ENCODE measurements around the gene DGKG.

The DGKG gene

DNA sequence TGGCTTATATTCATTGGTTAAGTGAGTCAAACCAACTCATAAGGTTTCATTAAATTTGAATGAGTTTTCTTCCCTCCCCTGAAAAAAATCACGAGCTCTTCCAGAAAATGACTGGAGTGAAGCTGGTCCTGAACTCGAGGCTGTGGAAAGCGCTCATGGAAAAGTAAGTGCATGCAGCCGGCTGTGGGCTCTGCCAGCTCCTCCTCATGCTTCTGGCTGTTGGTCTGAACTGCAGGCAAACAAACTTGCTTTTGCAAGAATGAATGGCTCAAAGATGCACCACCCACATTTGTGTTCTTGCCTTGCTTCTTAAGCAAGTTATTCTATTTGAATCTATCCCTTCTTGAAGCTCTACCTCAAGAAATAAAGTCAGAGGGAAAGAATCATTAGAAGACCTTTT lies 259.3 kb downstream of the DGKG start:
- Histone ChIP-seq H3K9me3 (ENCODE audit: control insufficient read depth, insufficient read depth, low read depth, low read length) (no peaks in the 10 kb centered on the region), H3K27me3 (ENCODE audit: control insufficient read depth, insufficient read depth, low read length) (peaks cover 46% of the 10 kb centered on the region), H3K9ac (ENCODE audit: low read length) (no peak overlapping the region), H3K27ac (ENCODE audit: low read depth, low read length) (no peak overlapping the region), H3K4me1 (ENCODE audit: control insufficient read depth, insufficient read depth, low read length) (peaks cover 56% of the 10 kb centered on the region), H3K36me3 (ENCODE audit: control insufficient read depth, insufficient read depth, low read length) (no peaks in the 10 kb centered on the region), H3K4me3 (ENCODE audit: low read depth, low read length) (no peak overlapping the region)

DNA sequence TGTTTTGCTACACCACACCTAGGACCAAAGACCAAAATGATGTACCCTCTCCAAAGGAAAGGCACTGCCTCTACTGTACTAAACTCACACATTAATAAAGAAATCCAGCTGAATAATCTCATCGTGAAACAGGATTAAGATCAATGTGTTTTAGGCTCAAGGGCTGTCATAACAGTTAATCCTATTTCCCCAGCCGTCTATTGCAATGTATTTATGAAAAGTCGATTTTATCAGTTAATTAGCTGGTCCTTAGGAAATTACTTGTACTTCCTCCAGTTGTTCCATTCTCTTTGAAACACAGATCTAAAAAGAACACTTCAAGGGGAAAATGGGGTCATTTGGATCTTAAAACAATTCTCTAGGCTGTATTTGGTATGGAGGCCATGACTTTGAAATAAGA lies 261.6 kb downstream of the DGKG start:
- no peak overlapping the region for H3K9ac ChIP-seq (ENCODE audit: low read length)
- no peaks in the 10 kb centered on the region for H3K9me3 ChIP-seq (ENCODE audit: control insufficient read depth, insufficient read depth, low read depth, low read length)
- H3K36me3 ChIP-seq (ENCODE audit: control insufficient read depth, insufficient read depth, low read length) = no peaks in the 10 kb centered on the region; the same call in 1 of the 2 replicates
- no peak overlapping the region for H3K27ac ChIP-seq (ENCODE audit: low read depth, low read length)
- peaks cover 27% of the 10 kb centered on the region for H3K27me3 ChIP-seq (ENCODE audit: control insufficient read depth, insufficient read depth, low read length)
- no peak overlapping the region for H3K4me3 ChIP-seq (ENCODE audit: low read depth, low read length)
- H3K4me1 ChIP-seq (ENCODE audit: control insufficient read depth, insufficient read depth, low read length) = peaks cover 66% of the 10 kb centered on the region

DNA sequence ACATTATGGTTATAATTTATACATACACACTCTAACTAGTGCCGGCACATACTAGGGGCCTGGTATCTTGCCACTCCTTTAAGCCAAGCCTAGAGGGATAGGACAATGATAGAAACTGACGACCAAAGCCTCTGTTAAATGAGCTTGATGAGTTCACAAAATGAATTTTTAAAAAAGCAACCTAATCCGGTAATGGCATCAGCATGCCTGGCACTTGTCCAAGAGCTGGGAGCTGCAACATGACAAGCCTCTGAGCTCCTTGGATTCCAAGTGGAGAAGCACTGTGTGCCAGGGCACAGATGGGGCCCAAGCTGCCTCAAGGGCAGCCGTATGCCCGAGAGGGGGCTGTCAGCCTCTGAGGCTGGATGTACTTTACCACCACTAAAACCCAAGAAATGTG lies 262.9 kb downstream of the DGKG start:
- Histone ChIP-seq H3K9me3 (ENCODE audit: control insufficient read depth, insufficient read depth, low read depth, low read length) (no peaks in the 10 kb centered on the region), H3K27me3 (ENCODE audit: control insufficient read depth, insufficient read depth, low read length) (peaks cover 24% of the 10 kb centered on the region), H3K4me1 (ENCODE audit: control insufficient read depth, insufficient read depth, low read length) (peaks cover 63% of the 10 kb centered on the region), H3K27ac (ENCODE audit: low read depth, low read length) (no peak overlapping the region), H3K36me3 (ENCODE audit: control insufficient read depth, insufficient read depth, low read length) (no peaks in the 10 kb centered on the region; the same call in 1 of the 2 replicates), H3K4me3 (ENCODE audit: low read depth, low read length) (no peak overlapping the region), H3K9ac (ENCODE audit: low read length) (no peak overlapping the region)

DNA sequence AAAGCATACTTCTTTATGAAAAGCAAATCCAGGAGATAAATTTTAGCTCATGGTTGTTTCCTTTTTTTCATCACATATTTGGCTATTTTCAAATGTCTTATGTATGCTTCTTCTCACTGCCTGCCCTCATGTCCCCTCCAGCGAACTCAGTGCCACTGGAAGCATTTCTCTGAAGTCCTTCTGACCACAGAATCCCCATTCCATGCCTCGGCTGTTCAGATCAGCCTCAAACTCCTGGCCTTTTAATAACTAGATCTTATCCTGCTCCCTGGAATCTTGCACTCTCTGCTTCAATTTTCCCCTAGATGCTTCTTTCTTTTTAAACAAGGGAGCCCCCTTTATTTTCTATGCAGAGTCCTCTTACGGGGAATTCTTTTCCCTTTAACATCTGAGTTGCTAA lies 263.3 kb downstream of the DGKG start:
- Histone ChIP-seq H3K4me3 (ENCODE audit: low read depth, low read length) (peak overlapping the region; percentile 57), H3K27me3 (ENCODE audit: control insufficient read depth, insufficient read depth, low read length) (peaks cover 24% of the 10 kb centered on the region), H3K9me3 (ENCODE audit: control insufficient read depth, insufficient read depth, low read depth, low read length) (no peaks in the 10 kb centered on the region), H3K9ac (ENCODE audit: low read length) (peak overlapping the region; percentile 49), H3K27ac (ENCODE audit: low read depth, low read length) (no peak overlapping the region), H3K36me3 (ENCODE audit: control insufficient read depth, insufficient read depth, low read length) (no peaks in the 10 kb centered on the region; the same call in 1 of the 2 replicates), H3K4me1 (ENCODE audit: control insufficient read depth, insufficient read depth, low read length) (peaks cover 60% of the 10 kb centered on the region)

DNA sequence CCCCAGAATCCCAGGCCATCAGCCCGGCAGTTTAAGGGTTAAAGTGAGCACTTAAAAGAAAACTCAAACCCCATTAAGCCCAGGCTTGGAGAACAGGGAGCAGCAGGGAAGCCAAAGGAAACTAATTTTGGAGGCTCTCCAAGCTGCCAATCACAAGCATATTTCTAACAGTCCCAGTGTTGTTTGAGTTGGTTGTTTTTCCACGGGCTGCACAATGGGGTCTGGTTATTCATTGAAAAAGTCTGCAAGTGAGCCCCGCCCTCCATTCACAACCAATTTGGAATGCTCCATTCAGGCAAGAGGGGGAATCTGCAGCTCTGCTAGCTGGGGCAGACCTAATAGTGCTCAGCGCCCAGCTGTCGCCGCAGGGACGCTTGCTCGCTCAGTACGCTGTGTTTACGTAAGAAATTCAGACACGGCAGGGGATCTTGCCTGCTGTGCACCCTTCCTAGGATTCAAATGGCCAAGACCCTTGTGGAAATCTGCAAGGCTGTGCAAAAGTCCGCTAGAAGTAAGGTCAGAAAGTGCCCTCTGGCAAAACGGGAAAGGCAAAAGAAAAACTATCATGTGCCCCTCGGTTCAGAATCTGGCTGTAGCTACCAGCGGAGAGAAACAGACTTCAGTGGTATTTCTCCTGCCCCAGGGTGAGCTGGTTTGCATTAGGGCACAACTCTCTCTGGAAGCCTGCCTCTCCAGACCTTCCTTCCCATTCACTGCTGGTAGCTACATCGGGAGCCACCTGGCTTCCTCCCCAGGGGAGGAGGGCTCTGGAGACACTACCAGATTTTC lies 264.2 kb downstream of the DGKG start:
- no peak overlapping the region; the same call in 1 of the 2 replicates for H3K27ac ChIP-seq (ENCODE audit: low read depth, low read length)

DNA sequence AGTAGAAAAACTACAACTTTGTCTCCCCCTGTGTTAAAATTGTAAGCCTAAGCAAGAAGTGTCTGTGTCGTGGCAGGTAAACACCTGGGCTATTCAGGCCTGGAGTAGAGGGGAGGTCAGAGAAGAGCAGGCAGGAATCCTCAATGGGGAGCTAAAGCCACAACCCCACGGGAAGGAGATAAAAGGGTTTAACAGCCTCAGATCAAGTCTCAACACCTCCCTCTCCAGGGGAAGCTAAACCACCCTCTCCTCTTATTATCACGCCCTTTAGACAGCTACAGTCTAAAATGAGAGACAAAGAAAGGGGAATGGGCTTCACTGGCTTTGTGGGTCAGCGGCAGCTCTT lies 264.7 kb downstream of the DGKG start:
- peaks cover 57% of the 10 kb centered on the region for H3K4me1 ChIP-seq (ENCODE audit: control insufficient read depth, insufficient read depth, low read length)
- H3K27ac ChIP-seq (ENCODE audit: low read depth, low read length) = no peak overlapping the region
- no peaks in the 10 kb centered on the region for H3K9me3 ChIP-seq (ENCODE audit: control insufficient read depth, insufficient read depth, low read depth, low read length)
- peak overlapping the region; percentile 57 for H3K4me3 ChIP-seq (ENCODE audit: low read depth, low read length)
- H3K27me3 ChIP-seq (ENCODE audit: control insufficient read depth, insufficient read depth, low read length) = peaks cover 24% of the 10 kb centered on the region
- peak overlapping the region; percentile 49 for H3K9ac ChIP-seq (ENCODE audit: low read length)
- no peaks in the 10 kb centered on the region; the same call in 1 of the 2 replicates for H3K36me3 ChIP-seq (ENCODE audit: control insufficient read depth, insufficient read depth, low read length)

More for the DNA sequence above, 264.2 kb downstream of the DGKG start:
- no peaks in the 10 kb centered on the region for H3K9me3 ChIP-seq (ENCODE audit: control insufficient read depth, insufficient read depth, low read depth, low read length)
- peak overlapping the region; percentile 57 for H3K4me3 ChIP-seq (ENCODE audit: low read depth, low read length)
- H3K9ac ChIP-seq (ENCODE audit: low read length) = peak overlapping the region; percentile 49
- peaks cover 24% of the 10 kb centered on the region for H3K27me3 ChIP-seq (ENCODE audit: control insufficient read depth, insufficient read depth, low read length)
- H3K36me3 ChIP-seq (ENCODE audit: control insufficient read depth, insufficient read depth, low read length) = no peaks in the 10 kb centered on the region; the same call in 1 of the 2 replicates
- H3K4me1 ChIP-seq (ENCODE audit: control insufficient read depth, insufficient read depth, low read length) = peaks cover 60% of the 10 kb centered on the region

Data from HUES6 (cell line).